B cell (primary cell): ENCODE data around the gene APH1A. TPM values are rescaled to one million over a fixed set of nuclear protein-coding genes. Genes with fewer than 3 reads are reported as not detected.
A peak's percentile ranks its signal among the peaks of the same experiment; 100 is the strongest.
"Not testable (repeated sequence)": the region's sequence is repeated elsewhere in the genome, so short reads cannot be mapped to it uniquely, and the experiment has no call there.

Experiments used
- ATAC-seq: fragments of 200-7000 bp; cut with Tn5 transposase; one replicate; pipeline ENCODE4 v1.10.0; 2021; ENCODE audit warnings: low read depth, mild to moderate bottlenecking, moderate number of reproducible peaks, moderate library complexity
- CTCF ChIA-PET: fragments of 350-600 bp; sonication (Branson Sonifier 250); formaldehyde crosslinking; loops from one replicate; lab custom pipeline; 2021; ENCODE audit warnings: antibody characterized with exemption, inconsistent platforms; lab: Charles Lee
- POLR2A ChIA-PET: fragments of 350-600 bp; sonication (Branson Sonifier 250); formaldehyde crosslinking; loops from one replicate; lab custom pipeline; 2021; ENCODE audit warnings: antibody characterized with exemption; lab: Charles Lee
- DNase-seq: peaks from one replicate; pipeline ENCODE4 v3.0.0; 2013
- H2AFZ ChIP-seq: 2 replicates; pipeline ENCODE4 v1.6.1; 2012; ENCODE audit warnings: mild to moderate bottlenecking, low read depth, low read length; ENCODE audit not compliant: insufficient read depth, poor library complexity, severe bottlenecking
- H3K27ac ChIP-seq, 2 donors: 1 replicate in 1 of 2; 2 replicates in 1 of 2; pipeline ENCODE4 v1.5.1; 2012 to 2013; ENCODE audit warnings: low read length in 2 of 2, mild to moderate bottlenecking in 2 of 2, moderate library complexity in 1 of 2
- H3K27me3 ChIP-seq, 4 experiments: fragments of 200-600 bp in 1 of 4; sonication (generic) in 1 of 4; replicated peaks in 1 of 4; 1 replicate in 2 of 4; 2 replicates in 2 of 4; pipeline versions ENCODE4 v1.6.1 to v1.7.0; 2013 to 2016; ENCODE audit warnings: low read length in 3 of 4, mild to moderate bottlenecking in 2 of 4, mixed read lengths in 1 of 4, moderate library complexity in 1 of 4; ENCODE audit not compliant: insufficient read depth in 4 of 4, control insufficient read depth in 3 of 4; ENCODE audit errors: control extremely low read depth in 1 of 4
- H3K36me3 ChIP-seq, 2 experiments: replicated peaks in 1 of 2; 1 replicate in 1 of 2; 2 replicates in 1 of 2; pipeline versions ENCODE4 v1.6.1 to v1.7.1; 2013; ENCODE audit warnings: low read length in 1 of 2; ENCODE audit not compliant: insufficient read depth in 2 of 2, control insufficient read depth in 1 of 2; ENCODE audit errors: control extremely low read depth in 1 of 2, extremely low read depth in 1 of 2
- H3K4me1 ChIP-seq, 2 donors: fragments of 200-600 bp in 1 of 2; sonication (generic) in 1 of 2; 1 replicate in 1 of 2; 2 replicates in 1 of 2; pipeline versions ENCODE4 v1.5.1 to v1.6.1; 2013 to 2017; ENCODE audit warnings: low read length in 2 of 2; ENCODE audit not compliant: control insufficient read depth in 2 of 2, insufficient read depth in 2 of 2
- H3K4me2 ChIP-seq: replicated peaks from 2 replicates; pipeline ENCODE3; 2012; ENCODE audit warnings: mild to moderate bottlenecking, low read depth, low read length; ENCODE audit not compliant: poor library complexity, severe bottlenecking
- H3K4me3 ChIP-seq, 5 experiments: fragments of 200-600 bp in 1 of 5; sonication (generic) in 1 of 5; 1 replicate in 3 of 5; 2 replicates in 2 of 5; pipeline versions ENCODE4 v1.5.1 to v1.7.0; 2011 to 2016; ENCODE audit warnings: low read length in 4 of 5, mild to moderate bottlenecking in 4 of 5, low read depth in 2 of 5, control low read depth in 1 of 5, moderate library complexity in 1 of 5; ENCODE audit not compliant: insufficient read depth in 1 of 5; ENCODE audit errors: control extremely low read depth in 1 of 5, extremely low read depth in 1 of 5
- H3K79me2 ChIP-seq: fragments of 200-600 bp; sonication (generic); one replicate; pipeline ENCODE4 v1.6.0; 2016; ENCODE audit warnings: low read length; ENCODE audit not compliant: control insufficient read depth, insufficient read depth
- H3K9ac ChIP-seq: fragments of 200-600 bp; sonication (generic); 2 replicates; pipeline ENCODE4 v1.6.1; 2017; ENCODE audit warnings: mild to moderate bottlenecking, low read length, moderate library complexity
- H3K9me3 ChIP-seq, 3 donors: one replicate each; pipeline versions ENCODE4 v1.6.1 to v1.7.1; 2013; ENCODE audit warnings: low read length in 2 of 3; ENCODE audit not compliant: control insufficient read depth in 2 of 3, insufficient read depth in 1 of 3; ENCODE audit errors: control extremely low read depth in 1 of 3
- H4K20me1 ChIP-seq: 2 replicates; pipeline ENCODE4 v1.6.0; 2012; ENCODE audit warnings: mild to moderate bottlenecking, low read length; ENCODE audit not compliant: insufficient read depth, control insufficient read depth, poor library complexity, severe bottlenecking
- H3K27ac Mint-ChIP-seq: one replicate; pipeline ENCODE4 v1.8.0; 2021; ENCODE audit warnings: mixed read lengths
- H3K27me3 Mint-ChIP-seq: one replicate; pipeline ENCODE4 v1.8.0; 2021; ENCODE audit warnings: mixed read lengths
- H3K4me1 Mint-ChIP-seq: one replicate; pipeline ENCODE4 v1.8.0; 2021; ENCODE audit warnings: mixed read lengths
- H3K4me3 Mint-ChIP-seq: one replicate; pipeline ENCODE4 v1.8.0; 2021; ENCODE audit warnings: mixed read lengths
- H3K9me3 Mint-ChIP-seq: one replicate; pipeline ENCODE4 v1.8.0; 2022; ENCODE audit warnings: mixed read lengths; ENCODE audit not compliant: insufficient read depth
- CTCF ChIP-seq: fragments of 200-600 bp; IDR thresholded peaks from one replicate; pipeline ENCODE4 v1.8.0; 2022; ENCODE audit warnings: antibody characterized with exemption, mild to moderate bottlenecking
- EZH2 ChIP-seq: IDR thresholded peaks from 2 replicates; pipeline ENCODE4 v1.6.1; 2012; ENCODE audit warnings: borderline replicate concordance, low read depth, mild to moderate bottlenecking, moderate library complexity, low read length; ENCODE audit not compliant: insufficient read depth, poor library complexity, severe bottlenecking
- WGBS: methylation state at CpG from one replicate; pipeline ENCODE4 v1.1.5; 2013; ENCODE audit warnings: missing lambda C conversion rate; ENCODE audit not compliant: insufficient coverage; 5-methylcytosine and 5-hydroxymethylcytosine counted together
- intact Hi-C: fragments of 100-400 bp; cut with micrococcal nuclease; formaldehyde crosslinking; loops from one replicate; pipeline ENCODE4 v1.10.0; 2022
- polyA minus RNA-seq: library from RNA; depleted of rRNA, polyadenylated mRNA; stranded (reverse); fragments of >200 nt; gene quantifications from 2 replicates; pipeline ENCODE4 v1.2.3, GENCODE V29; 2012
- polyA plus RNA-seq: library from polyadenylated mRNA; depleted of rRNA; stranded (reverse); fragments of >200 nt; gene quantifications from 2 replicates; pipeline ENCODE4 v1.2.3, GENCODE V29; 2012
- total RNA-seq, 2 donors: library from RNA; stranded (reverse); fragments of 120-200 nt in 1 of 2; gene quantifications; 1 replicate in 1 of 2; 2 replicates in 1 of 2; pipeline versions ENCODE4 v1.2.3 to v1.2.4, GENCODE V29; 2013 to 2022

The APH1A gene
- total RNA-seq (134 and 135 TPM in 2 replicates), polyA plus RNA-seq (165 and 197 TPM in 2 replicates), polyA minus RNA-seq (104 and 131 TPM in 2 replicates)
- 118 TPM for total RNA-seq (2013)

- Mint-ChIP-seq H3K4me3 (peak within 1 kb of the TSS; percentile 97), H3K27ac (peak within 1 kb of the TSS; percentile 98), H3K4me1 (peaks cover 30% of the 10 kb centered on the region), H3K9me3 (no peaks in the 10 kb centered on the region), H3K27me3 (peaks cover 6% of the 10 kb centered on the region)
- ChIA-PET POLR2A (interaction anchor here (0.6 to 1.2 kb wide), 5 partner anchors 13 to 382 kb away, joined by 3 to 7 read pairs (median 6); partner anchors contain the start of genes ANP32E, CIART and RPRD2), CTCF (interaction anchor here (1.0 to 4.3 kb wide), 3 partner anchors 9 to 13 kb away, joined by 4 to 22 read pairs (median 21); no protein-coding TSS in a partner anchor)
- DNase-seq (peak; percentile 96), ATAC-seq (peak; percentile 98)
- intact Hi-C loops, result loop anchor here (1.0 kb wide), 5 partner anchors 12 to 95 kb away; partner anchors contain the start of genes ANP32E, MRPS21 and RPRD2
- H3K27ac ChIP-seq, result peak within 1 kb of the TSS; percentile 94 to 95
- H3K4me2 ChIP-seq, result peak within 1 kb of the TSS; percentile 93
- H3K79me2 ChIP-seq, result peaks cover 31% of the 10 kb centered on the region
- no peaks in the 10 kb centered on the region for H3K27me3 ChIP-seq
- H3K9ac ChIP-seq, result peak within 1 kb of the TSS; percentile 98
- peaks cover 0 to 28% of the 10 kb centered on the region in 2 experiments for H3K36me3 ChIP-seq
- peaks cover 19 to 27% of the 10 kb centered on the region in 2 donors for H3K4me1 ChIP-seq
- peak within 1 kb of the TSS; percentile 62 to 98 (median 95) for H3K4me3 ChIP-seq
- TF ChIP-seq EZH2 (no peak), CTCF (no peak)
- peaks cover 8% of the 10 kb centered on the region for H4K20me1 ChIP-seq
- peak within 1 kb of the TSS; percentile 90 for H2AFZ ChIP-seq
- 1% methylated on average over 44 of the region's 49 CpGs for WGBS
- H3K9me3 ChIP-seq, result no peaks in the 10 kb centered on the region
Measured at GRCh38 chr1:150268705-150269403, at the start of gene APH1A. Gene APH1A, minus strand, starts transcription at chr1:150269016. Its CDS starts 206 bp downstream, at chr1:150268810.

GRCh38 chr1:150314691-150315090 is 45.9 kb upstream of the APH1A start:
- intact Hi-C loops, result not testable (repeated sequence)
- POLR2A ChIA-PET, result interaction anchor here (0.6 kb wide), 1 partner anchor 17 kb away, joined by 6 read pairs; no protein-coding TSS in a partner anchor

More at GRCh38 chr1:150314691-150315090, 45.9 kb upstream of the APH1A start:
- H3K36me3 ChIP-seq, H3K4me3 Mint-ChIP-seq, H3K27ac Mint-ChIP-seq, H3K4me3 ChIP-seq, H3K4me2 ChIP-seq, H3K9me3 Mint-ChIP-seq, H4K20me1 ChIP-seq, H3K4me1 ChIP-seq, DNase-seq, H3K9me3 ChIP-seq, H2AFZ ChIP-seq, H3K79me2 ChIP-seq, CTCF ChIA-PET, H3K9ac ChIP-seq, H3K27me3 ChIP-seq, H3K4me1 Mint-ChIP-seq, H3K27ac ChIP-seq, H3K27me3 Mint-ChIP-seq, ATAC-seq: not testable (repeated sequence)
- no CpG with 5 or more reads among the region's 4 CpGs for WGBS
